ENCODE results near the gene CMC1.

CMC1 gene

DNA sequence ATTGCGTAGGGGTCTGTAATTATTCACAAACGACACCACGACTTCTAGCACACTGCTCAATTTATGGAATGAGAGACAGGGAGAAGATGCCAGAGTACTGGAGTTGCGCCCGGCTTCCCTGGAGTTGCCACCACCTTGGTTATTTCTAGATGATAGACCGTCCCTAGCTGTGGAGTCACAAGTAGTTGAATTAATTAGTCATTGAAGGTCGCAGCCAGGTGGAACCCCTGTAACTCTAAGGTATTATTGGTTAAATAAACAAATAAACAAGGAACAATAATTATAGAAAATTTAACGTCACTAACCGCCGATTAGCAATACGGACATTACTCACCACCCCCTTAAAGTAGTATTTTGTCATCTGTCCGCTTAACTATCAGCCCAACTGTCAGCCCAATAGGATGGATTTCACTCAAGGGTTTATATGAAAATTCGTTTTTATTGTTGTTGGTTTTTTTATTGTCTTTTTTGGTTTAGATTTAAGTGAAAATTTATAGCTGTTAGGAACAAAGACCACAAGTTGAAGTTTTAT is 108.1 kb downstream of the CMC1 start:
- no peak for DNase-seq (ENCODE audit: low read depth in 1 of 2, low spot score in 1 of 2)
